Endothelial cell (in vitro differentiated cells): ENCODE data around the gene GAS2L1. TPM values are rescaled to one million over a fixed set of nuclear protein-coding genes. Genes with fewer than 3 reads are reported as not detected.
"Not testable (repeated sequence)": the region's sequence is repeated elsewhere in the genome, so short reads cannot be mapped to it uniquely, and the experiment has no call there.

ENCODE experiments used
- DNase-seq: peaks from one replicate; pipeline ENCODE4 v3.0.0; 2021; ENCODE audit warnings: low spot score
- H3K27ac Mint-ChIP-seq: one replicate; pipeline ENCODE4 v1.8.0; 2021; ENCODE audit warnings: mixed read lengths, inconsistent platforms; ENCODE audit not compliant: unreplicated experiment
- H3K27me3 Mint-ChIP-seq: one replicate; pipeline ENCODE4 v1.8.0; 2021; ENCODE audit warnings: mild to moderate bottlenecking, moderate library complexity, mixed read lengths, inconsistent platforms; ENCODE audit not compliant: unreplicated experiment
- H3K36me3 Mint-ChIP-seq: one replicate; pipeline ENCODE4 v1.8.0; 2021; ENCODE audit warnings: mild to moderate bottlenecking, low read depth, mixed read lengths, inconsistent platforms; ENCODE audit not compliant: unreplicated experiment
- H3K4me1 Mint-ChIP-seq: one replicate; pipeline ENCODE4 v1.8.0; 2021; ENCODE audit warnings: mild to moderate bottlenecking, mixed read lengths, inconsistent platforms; ENCODE audit not compliant: unreplicated experiment
- H3K4me3 Mint-ChIP-seq: one replicate; pipeline ENCODE4 v1.8.0; 2021; ENCODE audit warnings: mild to moderate bottlenecking, mixed read lengths, inconsistent platforms; ENCODE audit not compliant: unreplicated experiment
- H3K9me3 Mint-ChIP-seq: one replicate; pipeline ENCODE4 v1.8.0; 2021; ENCODE audit warnings: mixed read lengths, inconsistent platforms; ENCODE audit not compliant: unreplicated experiment
- CTCF ChIP-seq: fragments of 200-600 bp; sonication (generic); IDR thresholded peaks from one replicate; pipeline ENCODE4 v1.5.0; 2021; ENCODE audit warnings: antibody characterized with exemption; ENCODE audit not compliant: unreplicated experiment
- microRNA-seq: library from miRNA; unstranded; fragments of <30 nt; microRNA quantifications from one replicate; pipeline ENCODE4, GENCODE V29; 2020; ENCODE audit not compliant: unreplicated experiment
- total RNA-seq: library from RNA; stranded (reverse); fragmentation: NEBNext Ultra II Directional; extraction: Animal tissue kit (Norgen Biotek cat#: 25700); gene quantifications from one replicate; pipeline ENCODE4 v1.2.1, GENCODE V29; 2021; ENCODE audit not compliant: unreplicated experiment

The GAS2L1 gene
- total RNA-seq, 1 donor from 2014 or later: 33.6 TPM

DNA sequence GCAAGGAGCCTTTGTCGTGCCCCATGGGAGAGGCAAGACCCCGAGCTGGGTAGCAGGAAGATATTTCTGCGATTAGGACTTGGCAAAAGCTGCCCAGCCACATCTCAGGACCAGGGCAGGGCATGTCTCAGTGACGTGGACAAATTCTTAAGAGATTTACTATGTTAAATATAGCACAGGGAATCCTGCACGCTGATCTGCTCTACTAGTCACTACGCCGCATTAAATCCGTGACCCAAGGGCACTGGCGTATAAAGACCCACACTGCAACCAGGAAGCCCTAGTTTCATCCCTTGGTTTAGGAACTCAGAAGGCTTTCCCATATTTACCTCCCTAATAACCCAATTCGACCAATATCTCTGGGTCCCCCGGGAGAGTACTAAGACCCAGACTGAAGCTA lies 46.8 kb downstream of the GAS2L1 start:
- TF ChIP-seq CTCF: no peak
- H3K4me3 Mint-ChIP-seq: peak overlapping the region; percentile 43
- H3K9me3 Mint-ChIP-seq: no peaks in the 10 kb centered on the region
- no peak overlapping the region for H3K27ac Mint-ChIP-seq
- H3K27me3 Mint-ChIP-seq: peaks cover 4% of the 10 kb centered on the region
- H3K36me3 Mint-ChIP-seq: peaks cover 60% of the 10 kb centered on the region
- no peak for DNase-seq
- no peaks in the 10 kb centered on the region for H3K4me1 Mint-ChIP-seq

DNA sequence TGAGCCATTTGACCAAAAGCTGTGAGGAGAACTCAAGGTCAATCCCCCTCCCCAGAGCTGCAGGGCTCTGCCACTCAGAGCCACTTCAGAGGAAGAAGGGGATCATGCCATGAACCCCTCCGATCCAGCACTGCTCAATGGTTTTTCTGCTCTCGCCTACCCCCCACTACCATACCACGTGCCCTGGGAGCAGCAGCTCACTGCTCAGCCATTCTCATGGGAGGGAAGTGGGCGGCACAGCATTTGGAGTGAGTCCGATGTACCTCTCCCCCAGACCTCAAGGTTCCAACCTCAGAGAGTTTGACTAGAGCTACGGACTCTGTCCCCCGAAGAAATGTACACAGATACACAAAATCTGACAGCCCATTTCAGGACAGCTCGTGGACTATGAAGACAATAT lies 47.4 kb downstream of the GAS2L1 start:
- no peak for DNase-seq
- peaks cover 4% of the 10 kb centered on the region for H3K27me3 Mint-ChIP-seq
- H3K4me1 Mint-ChIP-seq: no peaks in the 10 kb centered on the region
- H3K9me3 Mint-ChIP-seq: no peaks in the 10 kb centered on the region
- TF ChIP-seq CTCF: no peak
- H3K27ac Mint-ChIP-seq: no peak overlapping the region
- peaks cover 56% of the 10 kb centered on the region for H3K36me3 Mint-ChIP-seq
- H3K4me3 Mint-ChIP-seq: no peak overlapping the region

DNA sequence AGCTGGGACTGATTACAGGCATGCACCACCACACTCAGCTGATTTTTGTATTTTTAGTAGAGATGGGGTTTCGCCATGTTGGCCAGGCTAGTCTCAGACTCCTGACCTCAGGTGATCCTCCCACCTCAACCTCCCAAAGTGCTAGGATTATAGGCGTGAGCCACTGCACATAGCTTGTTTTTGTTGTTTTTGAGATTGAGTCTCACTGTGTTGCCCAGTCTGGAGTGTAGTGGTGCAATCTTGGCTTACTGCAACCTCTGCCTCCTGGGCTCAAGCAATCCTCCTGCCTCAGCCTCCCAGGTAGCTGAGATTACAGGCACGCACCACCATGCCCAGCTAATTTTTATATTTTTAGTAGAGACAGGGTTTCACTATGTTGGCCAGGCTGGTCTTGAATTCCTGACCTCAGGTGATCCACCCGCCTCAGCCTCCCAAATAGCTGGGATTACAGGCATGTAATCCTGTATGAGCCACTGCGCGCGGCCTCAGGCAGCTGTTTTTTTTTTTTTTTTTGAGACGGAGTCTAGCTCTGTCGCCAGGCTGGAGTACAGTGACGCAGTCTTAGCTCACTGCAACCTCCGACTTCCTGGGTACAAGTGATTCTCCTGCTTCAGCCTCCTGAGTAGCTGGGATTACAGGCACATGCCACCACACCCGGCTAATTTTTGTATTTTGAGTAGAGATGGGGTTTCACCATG lies 50.9 kb downstream of the GAS2L1 start:
- H3K9me3 Mint-ChIP-seq, DNase-seq, H3K27ac Mint-ChIP-seq, H3K4me3 Mint-ChIP-seq: not testable (repeated sequence)
- peaks cover 10% of the 10 kb centered on the region for H3K27me3 Mint-ChIP-seq
- peaks cover 64% of the 10 kb centered on the region for H3K36me3 Mint-ChIP-seq
- H3K4me1 Mint-ChIP-seq: peaks cover 28% of the 10 kb centered on the region

GRCh38 chr22:29359469-29359868 lies 53.0 kb downstream of the GAS2L1 start:
- DNase-seq: peak; percentile 54
- peaks cover 9% of the 10 kb centered on the region for H3K27me3 Mint-ChIP-seq

More at GRCh38 chr22:29359469-29359868, 53.0 kb downstream of the GAS2L1 start:
- no peak for TF ChIP-seq CTCF
- H3K4me1 Mint-ChIP-seq: peaks cover 34% of the 10 kb centered on the region
- peaks cover 51% of the 10 kb centered on the region for H3K36me3 Mint-ChIP-seq
- H3K9me3 Mint-ChIP-seq: no peaks in the 10 kb centered on the region
- H3K27ac Mint-ChIP-seq: peak overlapping the region; percentile 43
- no peak overlapping the region for H3K4me3 Mint-ChIP-seq

Small RNAs within 50 kb of the gene (microRNA-seq; reads per million reads assigned to microRNA genes)
- gene MIR3653: 46.5 reads per million, percentile 76 among the genes with 10 or more reads in this experiment

Other genes starting within 250 kb of the GAS2L1 start
- not detected for gene C22orf31, start 244.8 kb upstream of the GAS2L1 start, total RNA-seq
- 3.1 TPM for gene KREMEN1, start 233.6 kb upstream of the GAS2L1 start, total RNA-seq
- gene EMID1, start 100.8 kb upstream of the GAS2L1 start, total RNA-seq: 25.5 TPM
- gene RHBDD3, start 38.7 kb upstream of the GAS2L1 start, total RNA-seq: 56.5 TPM
- gene EWSR1, start 38.4 kb upstream of the GAS2L1 start, total RNA-seq: 307 TPM
- gene RASL10A, start 9.0 kb downstream of the GAS2L1 start, total RNA-seq: 30.1 TPM
- 316 TPM for gene AP1B1, start 81.9 kb downstream of the GAS2L1 start, total RNA-seq
- not detected for gene RFPL1, start 131.9 kb downstream of the GAS2L1 start, total RNA-seq
- 18.2 TPM for gene NEFH, start 173.6 kb downstream of the GAS2L1 start, total RNA-seq
- 76.4 TPM for gene THOC5, start 247.1 kb downstream of the GAS2L1 start, total RNA-seq